HG03280 (cell line): ENCODE measurements around the gene EAPP.
"Not testable (repeated sequence)": the region's sequence is repeated elsewhere in the genome, so short reads cannot be mapped to it uniquely, and the experiment has no call there.

ENCODE experiments used
- ATAC-seq: cut with Tn5 transposase; IDR thresholded peaks from one replicate; pipeline ENCODE4 v1.9.1; 2021; ENCODE audit warnings: mild to moderate bottlenecking, moderate library complexity; ENCODE audit not compliant: unreplicated experiment

Gene EAPP

GRCh38 chr14:34539407-34540180 is at the start of gene EAPP:
Gene EAPP, minus strand, starts transcription at chr14:34539701. Its CDS starts 73 bp downstream, at chr14:34539628.
- peak; percentile 100 for ATAC-seq

GRCh38 chr14:34583525-34583924 is 44.0 kb upstream of the EAPP start:
- no peak for ATAC-seq

GRCh38 chr14:34582117-34582680 is 42.7 kb upstream of the EAPP start:
- no peak for ATAC-seq

- no peak for ATAC-seq
These were observed 40.9 kb upstream of the EAPP start for GRCh38 chr14:34580381-34580780.

- ATAC-seq, result no peak
These were observed 32.3 kb upstream of the EAPP start for GRCh38 chr14:34571771-34572170.

GRCh38 chr14:34569750-34570149 is 30.2 kb upstream of the EAPP start:
- ATAC-seq, result no peak

GRCh38 chr14:34568803-34569202 is 29.3 kb upstream of the EAPP start:
- no peak for ATAC-seq

- ATAC-seq, result no peak
These were observed 23.3 kb upstream of the EAPP start for GRCh38 chr14:34562776-34563150.

- ATAC-seq, result not testable (repeated sequence)
These were observed 22.7 kb upstream of the EAPP start for GRCh38 chr14:34562037-34562775.

GRCh38 chr14:34556498-34556829 is 17.0 kb upstream of the EAPP start:
- ATAC-seq, result peak; percentile 56

GRCh38 chr14:34555583-34556497 is 16.3 kb upstream of the EAPP start:
- peak; percentile 74 for ATAC-seq

- no peak for ATAC-seq
These were observed 15.2 kb upstream of the EAPP start for GRCh38 chr14:34554540-34555250.

GRCh38 chr14:34549276-34549966 is 9.9 kb upstream of the EAPP start:
- not testable (repeated sequence) for ATAC-seq

GRCh38 chr14:34548472-34548981 is 9.0 kb upstream of the EAPP start:
- ATAC-seq, result no peak

- ATAC-seq, result peak; percentile 34
These were observed 7.6 kb upstream of the EAPP start for GRCh38 chr14:34547136-34547520.

GRCh38 chr14:34546272-34547135 is 7.0 kb upstream of the EAPP start:
- ATAC-seq, result peak; percentile 73

GRCh38 chr14:34540181-34541059 is 919 bp upstream of the EAPP start:
- not testable (repeated sequence) for ATAC-seq
